ENCODE measurements around the gene MBLAC1.

MBLAC1 gene

GRCh38 chr7:100126931-100127865, at the start of gene MBLAC1:
Gene MBLAC1 (plus strand): TSS chr7:100126967. CDS start chr7:100127396, 429 bp downstream.
- H3K27ac ChIP-seq, result peak within 1 kb of the TSS; percentile 100
- no peak for TF ChIP-seq CTCF (IDR thresholded peaks at IDR 0.05)
- TF ChIP-seq ZFX (IDR thresholded peaks at IDR 0.05; ENCODE audit: borderline replicate concordance), result no peak

- no peak for TF ChIP-seq CTCF (IDR thresholded peaks at IDR 0.05)
- H3K27ac ChIP-seq, result no peak overlapping the region
These were observed 49.6 kb upstream of the MBLAC1 start for GRCh38 chr7:100077205-100077604.

- TF ChIP-seq ZFX (IDR thresholded peaks at IDR 0.05; ENCODE audit: borderline replicate concordance) (no peak), CTCF (IDR thresholded peaks at IDR 0.05) (no peak)
- no peak overlapping the region for H3K27ac ChIP-seq
These were observed 47.7 kb upstream of the MBLAC1 start for GRCh38 chr7:100079024-100079560.

DNA sequence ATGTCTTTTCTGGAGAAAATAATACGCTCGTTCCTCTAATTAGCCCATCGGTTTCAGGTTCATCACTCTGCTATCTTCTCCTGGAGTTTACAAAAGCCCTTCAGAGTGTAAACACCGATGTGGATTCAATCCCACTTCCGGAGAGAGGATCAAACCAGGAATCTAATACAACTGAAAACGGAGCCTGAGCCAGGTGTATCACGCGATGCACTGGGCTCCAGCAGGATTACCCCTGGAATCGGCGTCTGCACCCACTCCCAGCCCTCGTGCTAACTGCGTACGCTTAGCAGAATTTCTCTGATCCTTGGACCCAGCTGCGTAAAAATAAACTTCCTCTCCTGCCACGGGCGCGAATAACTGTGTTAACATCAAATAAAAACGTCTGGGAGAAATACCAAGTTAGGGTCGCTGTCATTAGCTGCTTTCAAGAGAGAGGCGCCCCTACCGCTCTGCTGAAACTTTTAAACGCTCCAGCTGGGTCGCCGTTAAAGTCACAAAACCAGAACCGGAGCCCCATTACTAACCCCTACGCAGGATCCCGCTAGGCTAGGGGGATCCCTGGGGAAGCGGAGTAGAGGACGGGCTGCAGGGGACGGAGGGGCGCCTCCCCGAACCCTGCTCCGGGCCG, 45.7 kb upstream of the MBLAC1 start:
- H3K27ac ChIP-seq, result peak overlapping the region; percentile 88

DNA sequence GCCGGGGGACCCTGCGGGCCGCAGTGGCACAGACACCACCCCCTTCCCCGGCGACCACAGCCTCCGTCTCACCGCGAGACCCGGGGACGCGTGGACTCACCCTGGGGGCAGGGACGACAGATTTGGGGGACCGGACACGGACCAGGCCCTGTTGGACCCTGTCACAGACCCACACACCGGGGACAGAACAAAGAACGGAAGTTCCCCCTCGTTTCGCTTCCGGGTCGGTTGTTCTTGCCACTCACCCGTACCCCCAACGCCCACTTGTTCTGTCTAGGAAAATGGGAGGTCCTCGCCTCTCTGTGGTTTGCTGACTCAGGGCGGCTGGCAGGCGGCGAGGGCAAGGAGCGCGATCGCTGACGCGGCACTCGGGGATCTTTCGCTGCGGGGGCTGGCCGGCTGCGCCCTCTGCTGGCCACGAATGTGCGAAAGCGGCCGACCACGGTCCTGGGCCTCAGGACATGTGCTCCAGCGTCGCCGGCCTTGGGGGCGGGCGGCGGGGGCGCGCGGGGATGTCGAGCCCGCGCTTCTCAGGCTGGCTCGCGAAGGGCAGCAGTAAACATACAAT, 45.1 kb upstream of the MBLAC1 start, which contains the start of gene ZNF3:
Gene ZNF3, minus strand, starts transcription at position 189 of the 568 bp plus-strand sequence. CDS start 4,366 bp downstream, outside the sequence.
- H3K27ac ChIP-seq, result peak within 1 kb of the TSS; percentile 88
- no peak for TF ChIP-seq ZFX (IDR thresholded peaks at IDR 0.05; ENCODE audit: borderline replicate concordance)
- peak; percentile 100 for TF ChIP-seq CTCF (IDR thresholded peaks at IDR 0.05)

More for the DNA sequence above, 45.7 kb upstream of the MBLAC1 start:
- TF ChIP-seq CTCF (IDR thresholded peaks at IDR 0.05), result no peak
- no peak for TF ChIP-seq ZFX (IDR thresholded peaks at IDR 0.05; ENCODE audit: borderline replicate concordance)

GRCh38 chr7:100082978-100083377, 43.8 kb upstream of the MBLAC1 start:
- peak overlapping the region; percentile 88 for H3K27ac ChIP-seq
- no peak for TF ChIP-seq CTCF (IDR thresholded peaks at IDR 0.05)
- no peak for TF ChIP-seq ZFX (IDR thresholded peaks at IDR 0.05; ENCODE audit: borderline replicate concordance)
